Heart right ventricle (tissue), 16 donors: Measurements from ENCODE around the gene DLX5. TPM values are rescaled to one million over a fixed set of nuclear protein-coding genes. Genes with fewer than 3 reads are reported as not detected.

Source experiments
- ATAC-seq, 8 donors: fragments of 200-7000 bp; cut with Tn5 transposase; one replicate each; pipeline ENCODE4 v1.9.1; 2020; ENCODE audit warnings: mild to moderate bottlenecking in 8 of 8, moderate library complexity in 8 of 8, moderate number of reproducible peaks in 1 of 8
- DNase-seq, 2 donors: peaks; one replicate each; pipeline ENCODE4 v3.0.0-alpha.2; 2020
- H3K27ac ChIP-seq, 10 donors: fragments of 200-600 bp; sonication (generic) in 2 of 10; one replicate each; pipeline versions ENCODE4 v1.5.0 to v1.8.0; 2020 to 2022; ENCODE audit warnings: mild to moderate bottlenecking in 3 of 10
- H3K27me3 ChIP-seq, 7 donors: fragments of 200-600 bp; one replicate each; pipeline ENCODE4 v1.8.0; 2021 to 2022; ENCODE audit warnings: mild to moderate bottlenecking in 2 of 7
- H3K36me3 ChIP-seq, 9 donors: fragments of 200-600 bp; sonication (generic) in 1 of 9; one replicate each; pipeline versions ENCODE4 v1.5.0 to v1.8.0; 2020 to 2022; ENCODE audit warnings: mild to moderate bottlenecking in 2 of 9
- H3K4me1 ChIP-seq, 9 donors: fragments of 200-600 bp; sonication (generic) in 1 of 9; one replicate each; pipeline versions ENCODE4 v1.5.0 to v1.8.0; 2020 to 2022; ENCODE audit warnings: mild to moderate bottlenecking in 4 of 9
- H3K4me3 ChIP-seq, 10 donors: fragments of 200-600 bp; sonication (generic) in 2 of 10; one replicate each; pipeline versions ENCODE4 v1.5.0 to v1.8.0; 2020 to 2022; ENCODE audit warnings: mild to moderate bottlenecking in 7 of 10, moderate library complexity in 2 of 10
- H3K9me3 ChIP-seq, 11 donors: fragments of 200-600 bp in 10 of 11; sonication (generic) in 2 of 11; one replicate each; pipeline versions ENCODE4 v1.5.0 to v1.8.0; 2013 to 2022; ENCODE audit warnings: mild to moderate bottlenecking in 2 of 11, control low read depth in 1 of 11, moderate library complexity in 1 of 11
- CTCF ChIP-seq, 9 donors: fragments of 200-600 bp; sonication (generic) in 2 of 9; IDR thresholded peaks; one replicate each; pipeline versions ENCODE4 v1.5.0 to v1.8.0; 2021 to 2022; ENCODE audit warnings: antibody characterized with exemption in 9 of 9, mild to moderate bottlenecking in 5 of 9, moderate library complexity in 1 of 9
- WGBS, 2 donors: extraction: QIAGEN DNeasy Blood & Tissue Kit; methylation state at CpG; one replicate each; pipeline ENCODE4 v1.1.7; 2013; ENCODE audit warnings: inconsistent platforms in 1 of 2; 5-methylcytosine and 5-hydroxymethylcytosine counted together
- intact Hi-C, 10 donors: fragments of 100-400 bp; cut with DNase I; formaldehyde crosslinking; loops; one replicate each; pipeline versions ENCODE4 v1.11.1 to v1.14.2; 2022
- polyA plus RNA-seq, 2 donors: library from polyadenylated mRNA; stranded (reverse); fragments of 200-250 nt; gene quantifications; one replicate each; pipeline ENCODE4 v1.2.3, GENCODE V29; 2013
- total RNA-seq, 10 donors: library from RNA; stranded (reverse); fragmentation: NEBNext Ultra II Directional in 3 of 10; extraction: Animal tissue kit (Norgen Biotek cat#: 25700) in 3 of 10; gene quantifications; one replicate each; pipeline versions ENCODE4 v1.2.1 to v1.2.4, GENCODE V29; 2021 to 2023
- donor health status: Arrhythmogenic right ventricular cardiomyopathy.
- donor health status: ischemic (EF 13 %, LVEDD 7.1; RV severe dilation, severe dysfunction).
- donor health status: healthy with polysubstance abuse.
- donor health status: DM: no; HTN: yes; CAD: no.
- donor health status: DM: no; HTN: no; CAD: no.
- donor health status: ischemic (EF 25% LVEDD 6.9; RV normal size, moderate dysfunction).
- donor health status: ischemic (EF 25% LVEDD 5.7; RV mildly dilated, moderate dysfunction).
- donor health status: healthy.
- donor health status: DM: yes; HTN: yes; CAD: no.
- donor health status: Ischemic cardiomyopathy.
- donor health status: ischemic (EF 35%, LVEDD 5.7; RV mildly dilated, moderate dysfunction).
- donor health status: nonischemic (EF 11% LVEDD 7.7; RV severe dilation, severe dysfunction).
- donor health status: DM: yes; HTN: yes; CAD: no.
- donor health status: PGD.
- donor health status: ischemic (EF 29% LVEDD 5.4; RV normal size, mild dysfunction).
- donor health status: nonischemic (EF 23%, LVEDD 6.1; RV moderate dilation, normal function).

DLX5 gene
- total and polyA plus RNA-seq, 12 donors, result 0.09 TPM; not detected in 11

DNA sequence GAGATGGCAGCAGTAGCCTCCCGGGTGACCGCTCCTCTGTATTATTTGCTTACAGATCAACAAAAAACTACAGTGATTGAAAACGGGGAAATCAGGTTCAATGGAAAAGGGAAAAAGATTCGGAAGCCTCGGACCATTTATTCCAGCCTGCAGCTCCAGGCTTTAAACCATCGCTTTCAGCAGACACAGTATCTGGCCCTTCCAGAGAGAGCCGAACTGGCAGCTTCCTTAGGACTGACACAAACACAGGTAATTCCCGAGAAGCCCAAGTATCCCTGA, 17.1 kb downstream of the DLX5 start:
- DNase-seq, result no peak
- Histone ChIP-seq H3K4me1 (peaks cover 5 to 31% (median 24%) of the 10 kb centered on the region in 9 donors), H3K9me3 (no peaks in the 10 kb centered on the region), H3K27me3 (peaks cover 53 to 100% (median 100%) of the 10 kb centered on the region in 7 donors), H3K36me3 (no peaks in the 10 kb centered on the region), H3K4me3 (no peak overlapping the region), H3K27ac (no peak overlapping the region)
- 18 to 27% methylated on average over 8 of the region's 8 CpGs for WGBS, 2 donors
- no peak for TF ChIP-seq CTCF (IDR thresholded peaks at IDR 0.05)
- no peak for ATAC-seq
- intact Hi-C loops, result no loop called here

DNA sequence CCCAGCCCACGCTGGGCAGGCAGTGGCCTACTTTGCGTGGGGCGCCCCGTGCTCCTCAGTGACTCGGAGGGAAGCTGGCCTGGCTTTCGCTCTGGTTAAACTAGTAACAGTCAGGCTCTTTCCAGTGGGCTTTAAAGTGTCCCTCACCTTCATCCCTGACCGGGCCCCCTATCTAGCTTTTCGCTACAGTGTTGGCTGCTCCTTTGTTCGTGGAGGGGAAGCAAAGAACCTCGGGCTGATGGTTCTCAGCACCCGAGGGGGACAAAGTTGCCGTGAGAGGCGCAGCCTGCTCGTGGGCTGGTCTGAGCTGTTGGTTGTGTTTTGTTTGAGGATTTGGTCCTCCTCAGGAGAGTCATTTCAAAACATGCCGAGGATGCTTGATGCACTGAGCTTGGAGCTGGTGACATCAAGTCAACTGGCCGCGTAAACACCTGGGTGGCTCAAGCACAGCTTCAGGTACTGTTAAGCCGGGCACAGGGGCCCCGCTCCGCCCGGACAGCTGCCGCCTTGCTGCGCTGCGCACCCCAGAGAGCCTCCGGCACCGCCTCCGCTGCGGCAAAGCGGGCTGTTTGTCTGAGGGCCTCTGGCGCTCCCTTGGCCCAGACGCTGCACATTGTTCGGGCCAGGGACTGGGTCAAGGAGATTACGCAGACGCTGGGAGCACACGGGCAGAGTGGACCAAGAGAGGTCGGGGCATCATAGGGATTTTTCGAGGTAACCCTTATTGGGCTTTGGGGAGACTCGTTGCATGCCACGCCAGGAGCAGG, 17.6 kb downstream of the DLX5 start:
- ATAC-seq, result no peak
- 6 to 10% methylated on average over 36 to 39 of the region's 39 CpGs for WGBS, 2 donors
- Histone ChIP-seq H3K36me3 (no peaks in the 10 kb centered on the region), H3K9me3 (no peaks in the 10 kb centered on the region), H3K27me3 (peaks cover 55 to 100% (median 100%) of the 10 kb centered on the region in 7 donors), H3K4me3 (peak overlapping the region in 6 of 10 donors; percentile 37 to 48 (median 41)), H3K4me1 (peaks cover 5 to 31% (median 24%) of the 10 kb centered on the region in 9 donors), H3K27ac (no peak overlapping the region)
- DNase-seq, result no peak
- no peak for TF ChIP-seq CTCF (IDR thresholded peaks at IDR 0.05)
- intact Hi-C loops, result no loop called here

DNA sequence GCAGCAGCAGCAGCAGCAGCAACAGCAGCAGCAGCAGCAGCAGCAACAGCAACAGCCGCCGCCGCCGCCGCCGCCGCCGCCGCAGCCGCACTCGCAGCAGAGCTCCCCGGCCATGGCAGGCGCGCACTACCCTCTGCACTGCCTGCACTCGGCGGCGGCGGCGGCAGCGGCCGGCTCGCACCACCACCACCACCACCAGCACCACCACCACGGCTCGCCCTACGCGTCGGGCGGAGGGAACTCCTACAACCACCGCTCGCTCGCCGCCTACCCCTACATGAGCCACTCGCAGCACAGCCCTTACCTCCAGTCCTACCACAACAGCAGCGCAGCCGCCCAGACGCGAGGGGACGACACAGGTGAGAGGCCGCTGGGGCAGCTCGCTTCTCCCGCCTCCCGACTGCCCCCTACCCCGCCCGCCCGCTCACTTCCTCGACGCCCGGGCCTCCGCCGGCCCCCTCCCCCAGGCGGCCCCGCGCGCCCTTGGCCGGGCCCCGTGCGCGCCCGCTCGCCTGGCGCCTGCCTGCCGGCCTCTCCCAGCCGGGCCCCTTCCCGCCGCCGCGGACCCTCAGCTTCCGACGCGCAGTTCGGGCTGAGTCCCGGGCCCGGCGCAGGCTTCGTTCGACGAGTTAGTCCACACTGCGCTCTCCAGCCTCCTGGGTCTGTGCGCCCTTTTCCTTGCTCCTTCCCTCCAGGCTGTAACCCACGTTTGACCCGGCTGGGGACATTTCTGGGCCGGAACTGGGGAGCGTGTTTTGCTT, 18.4 kb downstream of the DLX5 start:
- WGBS, 2 donors, result 1% methylated on average over 60 to 81 of the region's 83 CpGs
- intact Hi-C loops, result no loop called here
- ATAC-seq, result peak in 5 of 8 donors; percentile 40 to 85 (median 70)

More for the DNA sequence above, 18.4 kb downstream of the DLX5 start:
- Histone ChIP-seq H3K27ac (no peak overlapping the region), H3K27me3 (peaks cover 62 to 100% (median 100%) of the 10 kb centered on the region in 7 donors), H3K4me3 (peak overlapping the region in 9 of 10 donors; percentile 19 to 48 (median 38)), H3K36me3 (no peaks in the 10 kb centered on the region), H3K9me3 (no peaks in the 10 kb centered on the region), H3K4me1 (peaks cover 5 to 31% (median 24%) of the 10 kb centered on the region in 9 donors)
- TF ChIP-seq CTCF (IDR thresholded peaks at IDR 0.05), result no peak
- no peak for DNase-seq
